GM12878 (cell line): ENCODE data around the gene GSTA1. TPM values are rescaled to one million over a fixed set of nuclear protein-coding genes. Genes with fewer than 3 reads are reported as not detected.
"Not testable (repeated sequence)": the region's sequence is repeated elsewhere in the genome, so short reads cannot be mapped to it uniquely, and the experiment has no call there.

Experiments
- ATAC-seq: fragments of 200-7000 bp; cut with Tn5 transposase; 3 replicates; pipeline ENCODE4 v1.9.1; 2020; ENCODE audit warnings: mild to moderate bottlenecking, moderate library complexity
- BruUV-seq: library from RNA; stranded (reverse); fragments of 400-500 nt; replicated peaks from 2 replicates; lab custom pipeline; 2021; lab: Mats Ljungman, UMichigan
- CTCF ChIA-PET: fragments of 300-600 bp; sonication (Branson Sonifier 250); formaldehyde crosslinking; extraction: SDS; loops from one replicate; lab custom pipeline; 2021; ENCODE audit warnings: inconsistent platforms; lab: Yijun Ruan, JAX
- POLR2A ChIA-PET: fragments of 350-600 bp; formaldehyde crosslinking; extraction: SDS; loops from one replicate; lab custom pipeline; 2021; ENCODE audit warnings: inconsistent platforms; lab: Charles Lee
- RAD21 ChIA-PET: fragments of 300-600 bp; sonication (Branson Sonifier 250); formaldehyde crosslinking; loops from one replicate; lab custom pipeline; 2023; ENCODE audit warnings: antibody characterized with exemption; ENCODE audit not compliant: unreplicated experiment; lab: Charles Lee
- SMC1A ChIA-PET: fragments of 300-600 bp; sonication (Branson Sonifier 250); formaldehyde crosslinking; loops from one replicate; lab custom pipeline; 2023; ENCODE audit not compliant: unreplicated experiment, uncharacterized antibody; lab: Charles Lee
- DNase-seq: peaks from one replicate; pipeline ENCODE4 v3.0.0-alpha.2; 2011; ENCODE audit warnings: low read depth, low spot score
- FAIRE-seq: peaks from 3 replicates; lab custom pipeline; 2011; peaks lifted over from hg19 to GRCh38; lab: Jason Lieb, UNC
- H2AFZ ChIP-seq: 2 replicates; pipeline ENCODE4 v1.6.0; 2011; ENCODE audit warnings: low read depth, low read length, control low read depth; ENCODE audit not compliant: control insufficient read depth
- H3K27ac ChIP-seq: 2 replicates; pipeline ENCODE4 v1.5.1; 2011; ENCODE audit warnings: control low read depth; ENCODE audit not compliant: control insufficient read depth, insufficient read depth
- H3K27me3 ChIP-seq, 2 experiments: replicated peaks in 1 of 2; 2 replicates each; pipeline versions ENCODE4 v1.6.0 to v1.6.1; 2011; ENCODE audit warnings: low read length in 1 of 2; ENCODE audit not compliant: control insufficient read depth in 2 of 2, insufficient read depth in 2 of 2
- H3K36me3 ChIP-seq, 2 experiments: 2 replicates each; pipeline ENCODE4 v1.5.1; 2011; ENCODE audit warnings: low read length in 1 of 2; ENCODE audit not compliant: control insufficient read depth in 2 of 2, insufficient read depth in 2 of 2
- H3K4me1 ChIP-seq: 2 replicates; pipeline ENCODE4 v1.6.1; 2011; ENCODE audit warnings: mild to moderate bottlenecking, low read length, moderate library complexity, mixed read lengths; ENCODE audit not compliant: control insufficient read depth, insufficient read depth
- H3K4me2 ChIP-seq: 2 replicates; pipeline ENCODE4 v1.6.0; 2011; ENCODE audit warnings: control low read depth; ENCODE audit not compliant: control insufficient read depth, insufficient read depth
- H3K4me3 ChIP-seq: fragments of 200-600 bp; sonication (generic); 2 replicates; pipeline ENCODE4 v1.5.1; 2016
- H3K79me2 ChIP-seq: 2 replicates; pipeline ENCODE4 v1.6.0; 2011; ENCODE audit warnings: low read length; ENCODE audit not compliant: control insufficient read depth, insufficient read depth
- H3K9ac ChIP-seq: 2 replicates; pipeline ENCODE4 v1.8.0; 2011; ENCODE audit warnings: low read length, control low read depth, mixed read lengths; ENCODE audit not compliant: control insufficient read depth, insufficient read depth
- H3K9me3 ChIP-seq: replicated peaks from 3 replicates; pipeline ENCODE4 v1.5.1; 2011; ENCODE audit warnings: mild to moderate bottlenecking, low read length; ENCODE audit not compliant: control insufficient read depth, insufficient read depth
- H4K20me1 ChIP-seq: 2 replicates; pipeline ENCODE4 v1.6.0; 2011; ENCODE audit not compliant: control insufficient read depth, insufficient read depth
- CBX3 ChIP-seq: fragments of 200-600 bp; sonication (generic); IDR thresholded peaks from 2 replicates; pipeline ENCODE4 v1.6.1; 2016; ENCODE audit warnings: low read depth, borderline replicate concordance
- FOS ChIP-seq: IDR thresholded peaks from 3 replicates; pipeline ENCODE4 v1.6.1; 2011; ENCODE audit warnings: borderline replicate concordance; ENCODE audit not compliant: insufficient read length; ENCODE audit errors: extremely low read depth
- MEF2A ChIP-seq: IDR thresholded peaks from 2 replicates; pipeline ENCODE4 v1.6.1; 2011; ENCODE audit warnings: low read depth, mild to moderate bottlenecking, low read length, moderate library complexity; ENCODE audit not compliant: insufficient read depth
- NFXL1 ChIP-seq: fragments of 450-650 bp; IDR thresholded peaks from 2 replicates; pipeline ENCODE4 v1.6.1; 2017; ENCODE audit warnings: antibody characterized with exemption, mild to moderate bottlenecking, borderline replicate concordance
- POLR2AphosphoS5 ChIP-seq: IDR thresholded peaks from 2 replicates; pipeline ENCODE4 v1.6.1; 2011; ENCODE audit warnings: mild to moderate bottlenecking, low read length, inconsistent platforms
- POU2F2 ChIP-seq: IDR thresholded peaks from 3 replicates; pipeline ENCODE4 v1.6.1; 2011; ENCODE audit warnings: low read depth, mild to moderate bottlenecking, low read length, borderline replicate concordance
- RAD51 ChIP-seq: fragments of 450-650 bp; IDR thresholded peaks from 2 replicates; pipeline ENCODE4 v1.6.1; 2016; ENCODE audit warnings: moderate library complexity, mild to moderate bottlenecking, inconsistent platforms
- RUNX3 ChIP-seq: IDR thresholded peaks from 2 replicates; pipeline ENCODE4 v1.6.1; 2012; ENCODE audit warnings: low read length, inconsistent platforms
- STAT1 ChIP-seq: fragments of 450-650 bp; conservative IDR thresholded peaks from 2 replicates; pipeline ENCODE4 v1.6.1; 2014; ENCODE audit warnings: antibody characterized with exemption, mild to moderate bottlenecking
- WGBS: methylation state at CpG from one replicate; pipeline ENCODE4 v1.1.6; 2016; ENCODE audit warnings: low lambda C conversion rate; ENCODE audit not compliant: insufficient replicate concordance, insufficient coverage; ENCODE audit errors: missing lambda C conversion rate; 5-methylcytosine and 5-hydroxymethylcytosine counted together
- in situ Hi-C: fragments of 300-500 bp; cut with MboI; formaldehyde crosslinking; loops from 9 replicates; pipeline ENCODE4 v1.14.3; 2018; ENCODE audit warnings: mixed read lengths
- intact Hi-C: fragments of 100-400 bp; cut with micrococcal nuclease; formaldehyde crosslinking; loops from one replicate; pipeline ENCODE4 v1.14.2; 2022; ENCODE audit not compliant: unreplicated experiment
- polyA plus RNA-seq, 11 experiments: library from polyadenylated mRNA; depleted of rRNA in 4 of 11; unstranded in 6 of 11; stranded (reverse) in 5 of 11; fragments of >200 nt; fragmentation: Nextera tagmentation in 4 of 11; fragmentation: Illumina TruSeq in 1 of 11; extraction: Ambion mirVana in 4 of 11; extraction: Trizol in 1 of 11; gene quantifications; 1 replicate in 1 of 11; 2 replicates in 10 of 11; pipeline versions ENCODE4 v1.2.1 to v1.2.3, GENCODE V29; 2011 to 2016; ENCODE audit warnings: inconsistent platforms in 2 of 11, missing spikeins in 2 of 11, low read depth in 1 of 11
- total RNA-seq, 4 experiments: library from RNA; depleted of rRNA in 3 of 4; stranded (reverse); fragments of >200 nt in 3 of 4; fragmentation: Illumina TruSeq in 1 of 4; extraction: Trizol in 1 of 4; gene quantifications; 2 replicates each; pipeline versions ENCODE4 v1.2.1 to v1.2.3, GENCODE V29; 2013 to 2021
- TF ChIP-seq, protein P1 (sequence below): IDR thresholded peaks from 2 replicates; pipeline ENCODE4 v1.6.1; 2012; ENCODE audit warnings: mild to moderate bottlenecking, low read depth, low read length
- TF ChIP-seq, protein P2 (sequence below): fragments of 450-650 bp; IDR thresholded peaks from 2 replicates; pipeline ENCODE4 v1.6.1; 2017; ENCODE audit warnings: mild to moderate bottlenecking, moderate library complexity

GSTA1 gene
- total and polyA plus RNA-seq, 10 of the 15 experiments (the other 5 are each of a cell fraction or from before 2014, with no cell fraction given): 0.51 TPM; not detected in 9

DNA sequence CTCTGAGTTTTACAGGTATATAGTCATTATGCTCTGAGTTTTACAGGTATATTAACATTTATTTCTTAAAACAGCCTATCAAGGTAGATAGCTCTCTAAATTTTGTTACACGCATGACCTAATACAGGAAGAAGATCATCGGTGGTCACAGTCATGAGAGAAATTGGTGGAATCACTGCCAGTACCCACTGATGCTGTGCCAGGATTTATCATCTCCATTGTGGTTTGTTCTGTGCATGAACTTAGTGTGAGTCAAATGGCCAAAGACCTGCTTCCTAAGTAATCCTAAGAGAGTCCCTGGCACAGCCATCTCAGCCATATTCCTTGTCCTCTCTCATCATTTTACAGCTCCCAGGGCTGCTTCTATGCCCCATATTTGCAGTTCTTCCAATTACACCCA, 50.5 kb downstream of the GSTA1 start:
- intact Hi-C loops, H3K27me3 ChIP-seq, H3K79me2 ChIP-seq, H2AFZ ChIP-seq, H3K9me3 ChIP-seq, POLR2A ChIA-PET, H3K36me3 ChIP-seq, DNase-seq, H4K20me1 ChIP-seq, ATAC-seq, SMC1A ChIA-PET, RAD21 ChIA-PET, H3K4me2 ChIP-seq, H3K9ac ChIP-seq, in situ Hi-C loops, H3K4me1 ChIP-seq, CTCF ChIA-PET, H3K27ac ChIP-seq, FAIRE-seq, H3K4me3 ChIP-seq, BruUV-seq: not testable (repeated sequence)
- 56% methylated on average over 2 of the region's 2 CpGs for WGBS

DNA sequence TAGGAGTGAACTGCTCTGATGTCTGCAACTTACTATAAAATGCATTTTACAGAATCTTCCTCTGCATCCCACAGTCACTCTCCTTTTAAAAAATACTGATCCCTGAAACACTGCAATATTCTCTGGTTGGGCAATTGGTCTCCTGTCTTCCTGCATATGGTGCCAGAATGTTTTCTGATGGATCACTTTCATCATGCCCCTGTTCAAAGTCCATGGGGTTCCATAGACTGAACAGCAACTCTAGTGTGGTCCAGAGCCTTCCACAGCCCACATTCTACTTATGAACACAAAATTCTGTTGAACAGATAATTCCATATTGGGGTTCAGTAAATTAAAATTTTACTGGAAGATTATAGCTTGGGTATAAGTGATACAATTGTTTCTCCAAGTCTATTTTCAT, 51.3 kb downstream of the GSTA1 start:
- H3K4me2 ChIP-seq: no peak overlapping the region
- intact Hi-C loops (no loop called here), in situ Hi-C loops (no loop called here)
- no TSS peak for BruUV-seq
- no peak overlapping the region for H3K9ac ChIP-seq
- FAIRE-seq (no peak), DNase-seq (no peak), ATAC-seq (no peak)
- ChIA-PET SMC1A (no interaction called here), RAD21 (no interaction called here), POLR2A (no interaction called here), CTCF (interaction anchor here (0.5 to 0.6 kb wide), 2 partner anchors 118 to 792 kb away, joined by 3 read pairs; no protein-coding TSS in a partner anchor)
- no peak overlapping the region for H3K27ac ChIP-seq
- no peak overlapping the region for H3K4me3 ChIP-seq
- no peaks in the 10 kb centered on the region for H3K4me1 ChIP-seq
- no peaks in the 10 kb centered on the region for H3K27me3 ChIP-seq
- no peaks in the 10 kb centered on the region for H3K79me2 ChIP-seq
- no peaks in the 10 kb centered on the region for H3K9me3 ChIP-seq
- no peak overlapping the region for H2AFZ ChIP-seq
- H3K36me3 ChIP-seq: no peaks in the 10 kb centered on the region
- no peaks in the 10 kb centered on the region for H4K20me1 ChIP-seq
- TF ChIP-seq, protein P1, sequence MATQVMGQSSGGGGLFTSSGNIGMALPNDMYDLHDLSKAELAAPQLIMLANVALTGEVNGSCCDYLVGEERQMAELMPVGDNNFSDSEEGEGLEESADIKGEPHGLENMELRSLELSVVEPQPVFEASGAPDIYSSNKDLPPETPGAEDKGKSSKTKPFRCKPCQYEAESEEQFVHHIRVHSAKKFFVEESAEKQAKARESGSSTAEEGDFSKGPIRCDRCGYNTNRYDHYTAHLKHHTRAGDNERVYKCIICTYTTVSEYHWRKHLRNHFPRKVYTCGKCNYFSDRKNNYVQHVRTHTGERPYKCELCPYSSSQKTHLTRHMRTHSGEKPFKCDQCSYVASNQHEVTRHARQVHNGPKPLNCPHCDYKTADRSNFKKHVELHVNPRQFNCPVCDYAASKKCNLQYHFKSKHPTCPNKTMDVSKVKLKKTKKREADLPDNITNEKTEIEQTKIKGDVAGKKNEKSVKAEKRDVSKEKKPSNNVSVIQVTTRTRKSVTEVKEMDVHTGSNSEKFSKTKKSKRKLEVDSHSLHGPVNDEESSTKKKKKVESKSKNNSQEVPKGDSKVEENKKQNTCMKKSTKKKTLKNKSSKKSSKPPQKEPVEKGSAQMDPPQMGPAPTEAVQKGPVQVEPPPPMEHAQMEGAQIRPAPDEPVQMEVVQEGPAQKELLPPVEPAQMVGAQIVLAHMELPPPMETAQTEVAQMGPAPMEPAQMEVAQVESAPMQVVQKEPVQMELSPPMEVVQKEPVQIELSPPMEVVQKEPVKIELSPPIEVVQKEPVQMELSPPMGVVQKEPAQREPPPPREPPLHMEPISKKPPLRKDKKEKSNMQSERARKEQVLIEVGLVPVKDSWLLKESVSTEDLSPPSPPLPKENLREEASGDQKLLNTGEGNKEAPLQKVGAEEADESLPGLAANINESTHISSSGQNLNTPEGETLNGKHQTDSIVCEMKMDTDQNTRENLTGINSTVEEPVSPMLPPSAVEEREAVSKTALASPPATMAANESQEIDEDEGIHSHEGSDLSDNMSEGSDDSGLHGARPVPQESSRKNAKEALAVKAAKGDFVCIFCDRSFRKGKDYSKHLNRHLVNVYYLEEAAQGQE: no peak
- no peak for TF ChIP-seq POU2F2
- no peak for TF ChIP-seq CBX3
- no peak for TF ChIP-seq STAT1
- TF ChIP-seq MEF2A: no peak
- TF ChIP-seq RAD51: no peak
- no peak for TF ChIP-seq NFXL1
- TF ChIP-seq FOS: no peak
- TF ChIP-seq, protein P2, sequence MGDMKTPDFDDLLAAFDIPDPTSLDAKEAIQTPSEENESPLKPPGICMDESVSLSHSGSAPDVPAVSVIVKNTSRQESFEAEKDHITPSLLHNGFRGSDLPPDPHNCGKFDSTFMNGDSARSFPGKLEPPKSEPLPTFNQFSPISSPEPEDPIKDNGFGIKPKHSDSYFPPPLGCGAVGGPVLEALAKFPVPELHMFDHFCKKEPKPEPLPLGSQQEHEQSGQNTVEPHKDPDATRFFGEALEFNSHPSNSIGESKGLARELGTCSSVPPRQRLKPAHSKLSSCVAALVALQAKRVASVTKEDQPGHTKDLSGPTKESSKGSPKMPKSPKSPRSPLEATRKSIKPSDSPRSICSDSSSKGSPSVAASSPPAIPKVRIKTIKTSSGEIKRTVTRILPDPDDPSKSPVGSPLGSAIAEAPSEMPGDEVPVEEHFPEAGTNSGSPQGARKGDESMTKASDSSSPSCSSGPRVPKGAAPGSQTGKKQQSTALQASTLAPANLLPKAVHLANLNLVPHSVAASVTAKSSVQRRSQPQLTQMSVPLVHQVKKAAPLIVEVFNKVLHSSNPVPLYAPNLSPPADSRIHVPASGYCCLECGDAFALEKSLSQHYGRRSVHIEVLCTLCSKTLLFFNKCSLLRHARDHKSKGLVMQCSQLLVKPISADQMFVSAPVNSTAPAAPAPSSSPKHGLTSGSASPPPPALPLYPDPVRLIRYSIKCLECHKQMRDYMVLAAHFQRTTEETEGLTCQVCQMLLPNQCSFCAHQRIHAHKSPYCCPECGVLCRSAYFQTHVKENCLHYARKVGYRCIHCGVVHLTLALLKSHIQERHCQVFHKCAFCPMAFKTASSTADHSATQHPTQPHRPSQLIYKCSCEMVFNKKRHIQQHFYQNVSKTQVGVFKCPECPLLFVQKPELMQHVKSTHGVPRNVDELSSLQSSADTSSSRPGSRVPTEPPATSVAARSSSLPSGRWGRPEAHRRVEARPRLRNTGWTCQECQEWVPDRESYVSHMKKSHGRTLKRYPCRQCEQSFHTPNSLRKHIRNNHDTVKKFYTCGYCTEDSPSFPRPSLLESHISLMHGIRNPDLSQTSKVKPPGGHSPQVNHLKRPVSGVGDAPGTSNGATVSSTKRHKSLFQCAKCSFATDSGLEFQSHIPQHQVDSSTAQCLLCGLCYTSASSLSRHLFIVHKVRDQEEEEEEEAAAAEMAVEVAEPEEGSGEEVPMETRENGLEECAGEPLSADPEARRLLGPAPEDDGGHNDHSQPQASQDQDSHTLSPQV: no peak
- no peak for TF ChIP-seq POLR2AphosphoS5
- no peak for TF ChIP-seq RUNX3
